Kidney glomerular epithelial cell (primary cell): ENCODE measurements around the gene SSX2IP.
"Not testable (repeated sequence)": the region's sequence is repeated elsewhere in the genome, so short reads cannot be mapped to it uniquely, and the experiment has no call there.

Experiments used
- DNase-seq: peaks from one replicate; lab custom pipeline; 2025; lab: John Stamatoyannopoulos, UW

SSX2IP gene

GRCh38 chr1:84675106-84675505, 15.2 kb downstream of the SSX2IP start:
- peak; percentile 7 for DNase-seq

DNA sequence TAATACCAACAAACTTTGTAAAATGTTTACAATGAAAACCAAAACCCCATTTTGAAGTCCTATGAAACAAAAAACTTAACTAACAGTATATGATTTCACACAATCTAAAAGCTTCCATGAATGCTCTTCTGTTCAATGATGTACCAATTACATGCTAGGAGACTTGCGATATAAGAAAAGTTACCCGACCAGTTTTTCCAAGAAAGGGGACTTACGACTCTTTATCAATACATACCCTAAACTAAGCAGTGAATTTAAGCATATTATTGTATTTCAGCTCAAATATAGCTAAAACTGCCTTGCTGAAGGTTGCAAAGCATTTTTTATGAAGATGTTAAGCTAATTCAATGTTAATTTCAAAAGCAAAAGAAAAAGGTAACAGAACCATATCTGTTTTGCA, 15.6 kb downstream of the SSX2IP start:
- no peak for DNase-seq

GRCh38 chr1:84674021-84674420, 16.2 kb downstream of the SSX2IP start:
- no peak for DNase-seq

- no peak for DNase-seq
These were observed 18.0 kb downstream of the SSX2IP start for GRCh38 chr1:84672080-84672854.

DNA sequence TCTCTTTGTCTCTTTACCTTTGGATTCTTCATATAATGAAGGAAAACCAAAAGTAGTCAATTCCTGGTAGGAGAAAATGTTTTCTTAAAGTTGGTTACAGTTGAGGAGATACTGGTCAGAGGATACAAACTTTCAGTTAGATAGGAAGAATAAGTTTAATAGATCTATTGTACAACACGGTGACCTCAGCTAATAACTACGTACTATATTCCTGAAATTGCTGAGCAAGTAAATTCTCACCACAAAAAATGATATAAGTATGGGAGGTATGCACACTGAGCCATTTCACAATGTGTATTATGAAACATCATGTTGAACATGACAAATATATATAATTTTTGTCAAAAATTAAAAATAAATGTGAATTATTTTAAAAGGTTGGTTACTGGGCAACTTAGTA, 20.4 kb downstream of the SSX2IP start:
- DNase-seq = no peak

- DNase-seq = no peak
These were observed 22.1 kb downstream of the SSX2IP start for GRCh38 chr1:84668185-84668584.

DNA sequence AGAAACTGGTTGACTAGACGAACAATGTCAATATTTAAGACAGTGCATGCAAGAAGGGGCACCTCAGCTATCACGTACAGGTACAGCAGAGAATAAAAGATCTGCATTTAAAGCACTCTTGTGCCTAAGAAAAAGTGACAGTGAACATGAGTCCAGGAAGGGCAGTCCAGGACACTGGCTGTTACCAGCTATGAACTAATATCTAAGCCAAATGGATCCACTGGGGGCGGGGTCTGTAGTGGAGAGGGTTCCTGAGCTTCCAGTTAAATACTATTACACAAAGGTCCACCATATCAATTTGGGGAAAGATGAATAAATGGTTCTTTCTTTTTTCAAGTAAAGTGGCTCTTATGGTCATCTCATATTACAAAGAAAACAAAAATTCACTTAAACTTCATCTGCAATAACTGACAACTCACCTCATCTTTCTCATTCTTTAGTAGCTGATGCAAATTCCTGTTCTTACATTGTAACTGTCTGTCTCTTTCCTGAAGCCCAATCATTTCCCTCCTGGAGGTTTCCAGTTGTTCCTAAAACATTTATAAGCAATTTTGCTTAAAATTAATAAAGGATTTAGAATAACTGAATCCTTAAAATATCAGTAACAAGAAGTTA, 24.5 kb downstream of the SSX2IP start:
- no peak for DNase-seq

DNA sequence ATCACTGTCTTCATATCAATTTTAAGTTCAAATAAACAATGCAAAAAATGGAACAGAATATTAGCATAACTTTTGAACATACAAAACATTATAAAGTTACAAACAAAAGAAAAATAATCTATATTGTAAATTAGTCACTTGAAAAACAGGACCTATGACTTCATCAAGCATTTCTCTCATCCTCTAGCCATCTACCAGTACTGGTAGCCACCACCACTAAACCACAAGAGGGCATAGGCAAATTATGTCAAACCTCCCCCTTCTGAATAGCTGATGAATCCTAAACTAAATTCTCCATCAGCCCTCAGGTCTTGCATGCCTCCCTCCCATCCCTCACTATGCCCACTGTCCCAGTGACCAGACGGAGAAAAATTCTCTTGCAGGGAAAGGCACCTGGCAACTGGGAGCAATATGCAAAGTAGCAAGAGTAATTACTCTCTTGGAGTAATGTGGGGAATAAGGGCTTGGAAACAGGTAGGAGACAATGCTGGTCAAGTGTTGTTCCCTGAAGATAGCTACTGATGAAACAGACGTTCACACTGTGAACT, 37.1 kb downstream of the SSX2IP start:
- no peak for DNase-seq

- DNase-seq = no peak
These were observed 45.8 kb downstream of the SSX2IP start for GRCh38 chr1:84644472-84644871.

DNA sequence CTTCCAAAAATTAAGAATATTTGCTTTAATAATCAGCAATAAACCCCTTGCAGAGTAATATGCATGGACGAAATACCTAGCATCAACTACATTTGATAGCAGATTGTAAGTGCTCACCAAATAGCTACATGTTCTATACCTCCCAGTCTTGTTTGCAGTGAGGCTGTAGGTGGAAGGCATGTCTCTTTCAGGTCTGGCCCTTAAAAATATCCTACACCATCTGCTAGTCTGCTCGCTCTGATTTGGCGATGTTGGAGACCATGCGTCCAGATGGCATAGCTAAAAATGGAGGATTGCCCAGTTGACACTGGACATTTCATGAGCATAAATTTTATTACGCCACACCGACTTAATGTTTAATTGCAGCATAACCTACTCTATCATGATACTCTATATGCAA, 47.1 kb downstream of the SSX2IP start:
- no peak for DNase-seq

DNA sequence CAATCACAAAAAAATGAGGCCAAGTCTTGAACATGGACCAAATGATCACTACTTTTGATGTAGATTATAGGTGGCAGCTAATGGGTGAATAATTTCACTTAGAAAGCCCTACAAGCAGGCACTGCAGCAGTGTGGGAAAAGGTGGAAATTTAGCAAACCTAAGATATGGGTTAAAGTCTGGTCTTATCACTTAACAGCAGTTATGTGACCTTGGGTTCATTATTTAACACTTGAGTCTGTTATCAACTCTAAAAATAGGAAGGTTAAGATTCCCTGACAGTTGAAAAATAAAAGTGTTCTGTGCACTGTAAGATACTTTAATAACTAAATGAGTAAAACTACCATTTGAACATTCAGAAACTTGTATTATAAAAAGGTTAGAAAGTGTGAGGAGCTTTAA, 47.5 kb downstream of the SSX2IP start:
- no peak for DNase-seq

GRCh38 chr1:84639731-84640130, 50.5 kb downstream of the SSX2IP start:
- DNase-seq = not testable (repeated sequence)

GRCh38 chr1:84635429-84635828, 54.8 kb downstream of the SSX2IP start:
- no peak for DNase-seq

DNA sequence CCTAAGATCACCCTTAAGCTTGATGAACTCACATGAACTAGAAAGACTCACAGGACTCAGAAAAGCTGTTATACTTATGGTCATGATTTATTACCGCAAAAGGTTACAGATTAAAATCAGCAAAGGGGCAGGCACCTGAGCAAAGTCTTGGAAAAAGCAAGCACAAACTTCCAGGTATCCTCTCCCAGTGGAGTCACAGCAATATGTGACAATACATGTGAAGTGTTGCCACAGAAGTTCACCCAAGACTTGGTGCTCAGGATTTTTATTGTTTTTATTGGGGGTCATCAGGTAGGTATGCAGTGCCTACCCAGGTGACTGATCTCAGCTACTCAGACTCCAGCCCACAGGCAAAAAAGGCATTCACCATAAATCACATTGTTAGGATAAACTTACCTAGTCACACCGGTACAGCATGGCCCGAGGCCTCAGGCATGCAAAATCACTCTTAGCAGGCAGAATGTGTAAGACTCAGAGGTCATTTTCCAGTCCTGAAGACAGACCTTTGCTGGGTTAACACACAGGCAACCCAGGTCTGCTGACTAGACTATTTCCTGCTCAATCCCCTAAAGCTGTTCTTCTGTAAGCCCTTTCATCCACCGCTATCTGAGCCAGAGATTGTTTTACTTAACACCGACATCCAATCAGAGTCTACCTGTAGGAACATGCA, 55.6 kb downstream of the SSX2IP start:
- peak; percentile 64 for DNase-seq

DNA sequence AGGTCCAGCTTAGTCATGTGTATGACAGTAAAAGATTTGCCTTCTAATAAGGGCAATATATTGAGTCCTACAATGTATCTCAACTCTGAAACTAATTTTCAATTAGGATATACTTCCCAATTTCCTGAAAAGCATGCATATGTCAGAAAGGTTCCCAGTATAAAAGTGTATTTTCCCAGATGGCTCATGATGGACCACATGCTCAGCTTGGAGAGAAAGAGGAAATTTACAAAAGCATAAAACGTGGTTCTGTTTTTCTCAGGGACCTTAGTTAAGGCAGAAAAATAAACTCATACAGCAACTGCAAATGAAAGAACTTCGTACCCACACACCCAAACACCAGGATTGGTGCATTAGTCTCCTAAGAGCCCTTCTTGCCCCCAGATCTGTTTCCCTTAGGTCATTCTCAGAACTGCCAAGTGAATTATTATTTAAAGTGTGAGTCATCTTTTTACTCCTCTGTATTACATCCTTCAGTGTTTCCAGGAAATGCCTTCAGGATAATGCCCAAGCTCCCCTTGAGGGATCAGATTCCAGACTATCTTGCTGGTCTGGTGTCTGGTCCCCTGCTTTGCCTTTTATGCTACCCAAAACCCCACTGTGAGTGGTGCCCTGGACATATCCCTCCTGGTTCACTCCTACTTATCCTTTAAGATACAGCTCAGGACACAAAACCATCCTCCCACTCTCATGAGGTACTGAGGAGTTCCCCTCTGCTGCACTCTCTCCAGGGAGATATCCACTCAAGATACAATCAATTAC, 57.4 kb downstream of the SSX2IP start:
- DNase-seq = peak; percentile 85

DNA sequence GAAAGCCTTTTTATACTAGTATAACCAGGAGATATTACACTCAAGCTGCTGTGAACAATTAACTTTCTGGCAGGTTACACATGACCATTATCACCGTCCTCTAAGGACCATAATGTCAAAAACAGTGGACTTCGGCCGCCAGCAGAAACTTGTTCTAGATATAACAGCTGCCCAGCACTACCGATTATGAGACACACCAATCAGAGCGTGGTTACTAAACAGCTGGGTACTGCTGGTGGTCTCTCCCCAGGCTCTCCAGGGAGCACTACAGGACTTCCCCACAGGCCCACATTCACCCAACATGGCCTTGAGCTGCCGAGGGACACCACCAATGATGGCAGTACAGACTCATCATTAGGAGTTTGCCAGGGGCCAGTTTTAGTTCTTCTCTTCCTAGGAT, 58.1 kb downstream of the SSX2IP start:
- DNase-seq = no peak

DNA sequence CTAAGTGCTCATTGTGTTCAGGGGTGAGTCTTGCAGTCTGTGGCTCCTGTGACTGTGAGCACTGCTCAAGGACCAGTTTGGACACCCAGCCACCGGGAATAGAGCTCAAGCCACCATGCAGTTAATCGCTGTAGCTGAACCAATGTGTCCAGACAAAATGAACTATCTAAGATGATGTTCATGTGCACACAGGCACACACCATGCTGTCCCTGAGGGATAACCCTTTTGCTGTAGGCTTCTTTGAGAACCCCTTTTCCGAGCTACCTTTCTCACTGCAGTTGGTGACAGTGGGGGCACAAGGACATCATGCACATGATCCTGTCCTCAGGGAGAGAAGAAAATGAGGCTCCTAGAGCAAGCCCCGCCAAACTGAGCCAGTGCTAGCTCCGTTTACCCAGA, 65.4 kb downstream of the SSX2IP start:
- no peak for DNase-seq

DNA sequence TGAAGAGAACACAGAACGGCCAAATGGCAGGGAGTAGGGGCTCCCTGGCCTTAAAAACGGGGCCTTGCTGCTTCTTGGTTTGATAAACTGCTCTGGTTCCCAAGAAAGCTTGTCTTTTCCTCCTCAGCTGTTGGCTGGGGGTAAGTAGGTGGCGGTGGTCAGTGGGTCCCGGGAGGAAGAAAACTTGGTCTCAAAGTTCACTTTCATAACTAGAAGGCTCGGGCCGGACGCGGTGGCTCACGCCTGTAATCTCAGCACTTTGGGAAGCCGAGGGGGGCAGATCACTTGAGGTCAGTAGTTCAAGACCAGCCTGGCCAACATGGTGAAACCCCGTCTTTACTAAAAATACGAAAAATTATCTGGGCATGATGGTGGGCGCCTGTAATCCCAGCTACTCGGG, 68.7 kb downstream of the SSX2IP start:
- DNase-seq = no peak

DNA sequence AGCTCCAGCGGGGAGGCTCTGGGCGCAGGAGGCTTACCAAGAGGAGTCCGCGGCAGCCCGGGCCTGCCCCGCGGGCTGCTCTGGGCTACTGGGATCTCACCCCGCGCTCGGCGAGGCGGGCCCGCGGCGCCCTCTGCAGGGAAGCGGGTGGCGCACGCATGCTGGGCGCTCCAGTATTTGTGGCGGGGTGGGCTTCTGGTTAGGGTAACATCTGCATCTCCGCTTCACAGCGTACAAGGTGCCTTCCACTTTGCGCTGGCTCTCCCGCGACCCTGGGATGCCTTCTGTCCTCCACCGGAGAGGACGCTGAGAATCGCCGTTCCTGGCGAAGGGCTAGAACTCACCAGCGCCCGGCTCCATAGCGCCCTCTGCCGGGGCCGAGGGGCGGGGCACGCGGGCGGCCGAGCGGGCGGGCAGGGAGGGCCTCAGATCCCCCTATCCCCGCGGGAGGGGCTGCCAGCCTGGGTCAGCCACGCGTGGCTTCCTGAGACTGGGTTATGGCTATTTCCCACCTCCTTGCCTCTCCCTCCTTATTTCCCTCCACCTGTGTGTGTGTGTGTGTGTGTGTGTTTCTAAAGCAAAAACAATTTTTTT, 69.4 kb downstream of the SSX2IP start:
- peak; percentile 74 for DNase-seq

DNA sequence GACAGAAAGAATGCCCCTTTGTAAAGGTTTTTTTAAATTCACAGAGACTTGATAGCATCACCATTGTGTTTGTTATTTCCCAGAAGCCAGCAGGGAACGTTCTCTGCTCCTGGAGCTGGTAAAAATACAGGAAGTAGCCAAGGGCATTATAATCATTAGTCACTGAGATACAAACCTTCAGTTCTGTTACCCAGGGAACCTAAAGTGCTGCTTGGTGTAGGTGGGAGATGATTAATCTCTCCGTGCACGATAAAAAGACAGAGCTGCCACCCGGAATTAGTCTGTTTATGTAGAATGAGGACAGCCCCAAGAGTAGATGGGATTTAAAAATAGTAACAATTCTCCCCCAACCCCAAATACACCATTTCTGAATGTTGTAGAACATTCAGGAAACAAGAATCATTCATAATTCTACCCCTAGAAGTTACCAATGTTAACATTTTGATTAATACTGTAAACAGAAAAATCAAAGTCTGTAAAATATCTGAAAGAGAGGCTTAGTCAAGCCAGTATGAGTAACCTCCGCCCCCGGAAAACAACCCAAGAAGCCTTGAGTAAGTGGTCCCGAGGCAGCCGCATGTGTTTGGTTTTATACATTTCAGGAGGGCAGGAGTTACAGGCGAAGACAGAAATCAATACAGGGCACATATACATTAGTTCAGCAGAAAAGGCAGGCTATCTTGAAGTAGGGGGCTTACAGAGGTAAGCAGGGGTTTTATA, 70.7 kb downstream of the SSX2IP start:
- peak; percentile 84 for DNase-seq

DNA sequence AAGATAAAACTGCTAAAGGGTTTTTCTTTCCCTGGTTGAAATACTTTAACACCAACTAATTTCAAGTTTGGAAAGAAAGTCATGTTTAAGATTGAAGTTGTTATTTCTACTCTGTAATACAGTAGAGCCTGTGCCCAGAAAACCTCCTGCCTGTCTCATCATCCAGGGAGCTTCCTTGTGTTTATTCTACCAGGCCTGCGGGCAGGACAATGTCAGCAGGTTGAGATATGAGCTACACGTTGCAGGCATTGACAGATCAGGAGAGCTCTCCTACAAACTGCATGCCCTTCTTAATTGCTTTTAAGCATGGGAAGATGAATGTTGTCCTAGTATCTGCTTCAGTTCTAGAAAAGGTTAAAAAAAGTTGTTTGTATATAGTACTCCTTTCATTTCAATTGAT, 72.9 kb downstream of the SSX2IP start:
- DNase-seq = no peak
